Heart right ventricle (tissue), 16 donors: Measurements from ENCODE around the gene ABCB6. TPM values are rescaled to one million over a fixed set of nuclear protein-coding genes. Genes with fewer than 3 reads are reported as not detected.

Experiments
- ATAC-seq, 8 donors: fragments of 200-7000 bp; cut with Tn5 transposase; one replicate each; pipeline ENCODE4 v1.9.1; 2020; ENCODE audit warnings: mild to moderate bottlenecking in 8 of 8, moderate library complexity in 8 of 8, moderate number of reproducible peaks in 1 of 8
- DNase-seq, 2 donors: peaks; one replicate each; pipeline ENCODE4 v3.0.0-alpha.2; 2020
- H3K27ac ChIP-seq, 10 donors: fragments of 200-600 bp; sonication (generic) in 2 of 10; one replicate each; pipeline versions ENCODE4 v1.5.0 to v1.8.0; 2020 to 2022; ENCODE audit warnings: mild to moderate bottlenecking in 3 of 10
- H3K27me3 ChIP-seq, 7 donors: fragments of 200-600 bp; one replicate each; pipeline ENCODE4 v1.8.0; 2021 to 2022; ENCODE audit warnings: mild to moderate bottlenecking in 2 of 7
- H3K36me3 ChIP-seq, 9 donors: fragments of 200-600 bp; sonication (generic) in 1 of 9; one replicate each; pipeline versions ENCODE4 v1.5.0 to v1.8.0; 2020 to 2022; ENCODE audit warnings: mild to moderate bottlenecking in 2 of 9
- H3K4me1 ChIP-seq, 9 donors: fragments of 200-600 bp; sonication (generic) in 1 of 9; one replicate each; pipeline versions ENCODE4 v1.5.0 to v1.8.0; 2020 to 2022; ENCODE audit warnings: mild to moderate bottlenecking in 4 of 9
- H3K4me3 ChIP-seq, 10 donors: fragments of 200-600 bp; sonication (generic) in 2 of 10; one replicate each; pipeline versions ENCODE4 v1.5.0 to v1.8.0; 2020 to 2022; ENCODE audit warnings: mild to moderate bottlenecking in 7 of 10, moderate library complexity in 2 of 10
- H3K9me3 ChIP-seq, 11 donors: fragments of 200-600 bp in 10 of 11; sonication (generic) in 2 of 11; one replicate each; pipeline versions ENCODE4 v1.5.0 to v1.8.0; 2013 to 2022; ENCODE audit warnings: mild to moderate bottlenecking in 2 of 11, control low read depth in 1 of 11, moderate library complexity in 1 of 11
- CTCF ChIP-seq, 9 donors: fragments of 200-600 bp; sonication (generic) in 2 of 9; IDR thresholded peaks; one replicate each; pipeline versions ENCODE4 v1.5.0 to v1.8.0; 2021 to 2022; ENCODE audit warnings: antibody characterized with exemption in 9 of 9, mild to moderate bottlenecking in 5 of 9, moderate library complexity in 1 of 9
- whole genome bisulfite sequencing, 2 donors: extraction: QIAGEN DNeasy Blood & Tissue Kit; methylation state at CpG; one replicate each; pipeline ENCODE4 v1.1.7; 2013; ENCODE audit warnings: inconsistent platforms in 1 of 2; 5-methylcytosine and 5-hydroxymethylcytosine counted together
- intact Hi-C, 10 donors: fragments of 100-400 bp; cut with DNase I; formaldehyde crosslinking; loops; one replicate each; pipeline versions ENCODE4 v1.11.1 to v1.14.2; 2022
- polyA plus RNA-seq, 2 donors: library from polyadenylated mRNA; stranded (reverse); fragments of 200-250 nt; gene quantifications; one replicate each; pipeline ENCODE4 v1.2.3, GENCODE V29; 2013
- total RNA-seq, 10 donors: library from RNA; stranded (reverse); fragmentation: NEBNext Ultra II Directional in 3 of 10; extraction: Animal tissue kit (Norgen Biotek cat#: 25700) in 3 of 10; gene quantifications; one replicate each; pipeline versions ENCODE4 v1.2.1 to v1.2.4, GENCODE V29; 2021 to 2023
- donor health status: Arrhythmogenic right ventricular cardiomyopathy.
- donor health status: ischemic (EF 13 %, LVEDD 7.1; RV severe dilation, severe dysfunction).
- donor health status: healthy with polysubstance abuse.
- donor health status: DM: no; HTN: yes; CAD: no.
- donor health status: DM: no; HTN: no; CAD: no.
- donor health status: ischemic (EF 25% LVEDD 6.9; RV normal size, moderate dysfunction).
- donor health status: ischemic (EF 25% LVEDD 5.7; RV mildly dilated, moderate dysfunction).
- donor health status: healthy.
- donor health status: DM: yes; HTN: yes; CAD: no.
- donor health status: Ischemic cardiomyopathy.
- donor health status: ischemic (EF 35%, LVEDD 5.7; RV mildly dilated, moderate dysfunction).
- donor health status: nonischemic (EF 11% LVEDD 7.7; RV severe dilation, severe dysfunction).
- donor health status: DM: yes; HTN: yes; CAD: no.
- donor health status: PGD.
- donor health status: ischemic (EF 29% LVEDD 5.4; RV normal size, mild dysfunction).
- donor health status: nonischemic (EF 23%, LVEDD 6.1; RV moderate dilation, normal function).

ABCB6 gene
- total and polyA plus RNA-seq, 12 donors, result 9.8 to 34.0 (median 18.5) TPM

DNA sequence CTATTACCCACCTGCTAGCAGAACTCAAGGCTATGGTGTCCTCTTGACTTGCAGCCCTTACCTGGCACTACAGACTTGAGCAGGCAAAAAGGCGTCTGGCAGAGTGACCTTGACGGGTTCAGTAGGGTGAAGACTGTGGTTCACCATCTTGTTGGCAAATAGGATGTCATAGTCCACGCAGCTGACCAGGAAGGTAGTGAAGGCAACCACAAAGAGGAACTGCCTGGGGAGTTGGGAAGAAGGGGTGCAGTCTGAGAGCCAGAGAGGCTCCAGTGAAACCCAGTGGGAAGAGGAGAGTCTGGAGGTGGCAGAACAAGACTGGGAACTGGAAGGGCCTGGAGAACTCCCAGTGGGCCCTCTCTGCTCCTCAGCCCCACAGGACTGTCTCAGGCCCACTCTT, 6.6 kb upstream of the ABCB6 start:
- H3K27me3 ChIP-seq, result no peaks in the 10 kb centered on the region
- H3K4me3 ChIP-seq, result no peak overlapping the region
- H3K36me3 ChIP-seq, result peaks cover 2 to 74% (median 54%) of the 10 kb centered on the region in 9 donors
- peaks cover 8 to 40% (median 20%) of the 10 kb centered on the region in 9 donors for H3K4me1 ChIP-seq
- ATAC-seq (no peak), DNase-seq (no peak)
- intact Hi-C loops, result loop anchor here in 2 of 10 donors (5.0 to 10.0 kb wide), 2 partner anchors 69 to 72 kb away; no protein-coding TSS in a partner anchor
- no peak for TF ChIP-seq CTCF (IDR thresholded peaks at IDR 0.05)
- H3K9me3 ChIP-seq, result no peaks in the 10 kb centered on the region
- 81 to 89% methylated on average over 3 of the region's 3 CpGs for WGBS, 2 donors
- no peak overlapping the region for H3K27ac ChIP-seq

DNA sequence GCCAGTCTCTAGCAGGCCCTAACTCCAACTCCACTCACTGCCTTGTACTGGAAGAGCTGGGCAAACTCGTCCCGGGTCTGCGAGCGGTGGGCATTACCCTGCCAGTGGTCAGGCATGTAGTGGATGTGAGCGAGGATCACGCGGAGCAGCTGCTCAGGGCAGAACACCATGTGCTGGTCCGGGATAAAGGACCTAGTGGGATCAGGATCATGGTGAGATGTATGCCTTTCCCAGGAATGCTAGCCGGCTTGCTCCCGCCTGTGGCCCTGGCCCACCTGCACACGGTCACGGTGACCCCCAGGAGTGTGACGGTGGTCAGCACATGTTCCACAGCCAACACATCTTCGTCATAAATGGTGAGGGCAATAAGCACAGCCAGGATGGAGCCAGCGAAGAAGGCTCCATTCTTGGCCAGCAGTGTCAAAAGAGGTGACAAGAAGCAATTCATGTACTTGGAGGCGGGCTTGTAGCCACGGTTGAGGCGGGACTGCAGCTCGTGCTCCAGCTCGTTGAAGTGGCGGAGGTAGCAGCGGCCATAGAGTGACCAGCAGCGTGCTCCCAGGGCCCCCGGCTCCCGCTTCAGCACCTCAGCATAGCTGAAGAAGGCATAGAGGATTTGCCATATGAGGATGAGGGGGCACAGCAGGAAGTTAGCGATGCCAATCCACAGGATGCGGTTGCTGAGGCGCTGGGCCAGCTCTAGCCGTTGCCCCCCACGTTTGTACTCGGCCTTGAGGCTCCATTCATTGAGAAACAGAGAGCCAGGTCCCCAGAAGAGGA, 5.3 kb upstream of the ABCB6 start:
- peaks cover 2 to 83% (median 58%) of the 10 kb centered on the region in 9 donors for H3K36me3 ChIP-seq

DNA sequence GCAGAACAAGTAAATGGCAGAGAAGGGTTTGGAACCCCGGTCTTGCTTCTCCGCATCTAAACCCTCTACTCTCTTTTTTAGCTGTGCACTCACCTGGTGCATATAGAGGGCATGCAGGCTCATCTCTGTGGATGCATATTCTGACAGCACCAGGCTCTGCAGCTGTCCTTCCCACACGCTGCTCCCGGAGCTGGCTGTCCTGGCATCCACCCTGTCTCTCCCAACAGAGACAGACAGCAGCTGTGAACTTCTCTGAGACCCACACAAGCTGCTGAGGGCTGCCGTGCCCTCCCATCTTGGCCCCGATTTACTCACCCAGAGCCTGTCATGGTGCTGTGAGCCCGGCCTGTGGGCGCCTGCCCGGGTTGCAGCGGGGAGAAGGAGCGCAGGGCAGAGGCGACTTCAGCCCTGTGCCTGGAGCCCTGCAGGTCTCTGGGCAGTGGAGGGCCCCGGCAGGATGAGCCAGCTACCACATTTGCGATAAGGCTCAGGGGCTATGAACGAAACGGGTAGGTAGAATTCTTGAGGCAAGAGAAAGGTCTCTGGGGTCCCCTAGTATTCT, 3.3 kb upstream of the ABCB6 start:
- ATAC-seq (no peak), DNase-seq (no peak)
- H3K4me3 ChIP-seq, result no peak overlapping the region
- no peak overlapping the region for H3K27ac ChIP-seq
- no peaks in the 10 kb centered on the region for H3K9me3 ChIP-seq
- intact Hi-C loops, result loop anchor here in 1 of 10 donors (10.0 kb wide), 1 partner anchor 73 kb away; no protein-coding TSS in a partner anchor
- peaks cover 2 to 77% (median 58%) of the 10 kb centered on the region in 9 donors for H3K36me3 ChIP-seq
- no peaks in the 10 kb centered on the region for H3K27me3 ChIP-seq
- TF ChIP-seq CTCF (IDR thresholded peaks at IDR 0.05), result no peak
- 93 to 94% methylated on average over 16 of the region's 16 CpGs for WGBS, 2 donors
- H3K4me1 ChIP-seq, result peaks cover 12 to 48% (median 33%) of the 10 kb centered on the region in 9 donors

More for the DNA sequence above, 5.3 kb upstream of the ABCB6 start:
- WGBS, 2 donors, result 92 to 94% methylated on average over 31 of the region's 31 CpGs
- ATAC-seq (no peak), DNase-seq (no peak)
- H3K27ac ChIP-seq, result no peak overlapping the region
- intact Hi-C loops, result loop anchor here in 1 of 10 donors (10.0 kb wide), 1 partner anchor 71 kb away; no protein-coding TSS in a partner anchor
- no peaks in the 10 kb centered on the region for H3K27me3 ChIP-seq
- no peak overlapping the region for H3K4me3 ChIP-seq
- no peaks in the 10 kb centered on the region for H3K9me3 ChIP-seq
- TF ChIP-seq CTCF (IDR thresholded peaks at IDR 0.05), result no peak
- H3K4me1 ChIP-seq, result peaks cover 13 to 46% (median 29%) of the 10 kb centered on the region in 9 donors

DNA sequence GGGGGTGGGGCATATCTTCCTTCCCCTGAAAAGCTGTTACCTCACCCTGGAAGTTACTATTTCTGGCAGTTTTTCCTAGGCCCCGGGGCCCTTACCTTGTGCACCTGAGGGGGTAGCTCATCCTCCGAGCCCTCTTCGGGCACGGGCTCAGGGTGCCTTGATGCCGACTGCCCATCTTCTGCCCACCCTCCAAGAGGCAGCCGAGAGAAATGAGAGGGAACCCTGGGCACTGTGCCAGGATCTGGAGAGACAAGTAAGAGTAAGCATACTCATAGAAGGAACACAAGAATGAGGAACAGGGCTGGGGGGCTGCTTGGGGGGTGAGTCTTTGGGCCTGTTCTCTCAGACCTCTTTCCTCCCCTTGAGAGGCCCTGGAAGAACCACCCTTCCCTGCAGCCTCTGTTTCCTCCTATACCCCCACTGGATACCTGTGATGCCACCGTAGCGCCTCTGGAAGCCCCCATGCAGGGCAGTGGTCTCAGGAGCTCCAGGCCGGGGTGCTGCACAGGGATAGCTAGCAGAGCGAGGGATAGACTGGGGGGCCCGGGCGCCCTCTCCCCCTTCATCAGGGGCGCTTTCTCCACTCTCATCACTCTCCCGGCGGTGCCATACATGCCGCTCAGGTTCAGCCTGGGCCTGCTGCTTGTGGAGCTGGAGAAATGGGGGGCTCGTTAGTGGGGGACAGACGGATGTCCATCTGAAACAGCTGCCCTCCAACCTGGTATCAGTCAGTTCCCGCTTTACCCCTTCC, 2.1 kb upstream of the ABCB6 start:
- no peak overlapping the region for H3K27ac ChIP-seq
- intact Hi-C loops, result loop anchor here in 1 of 10 donors (10.0 kb wide), 1 partner anchor 74 kb away; no protein-coding TSS in a partner anchor
- no peak for DNase-seq
- no peak for ATAC-seq
- TF ChIP-seq CTCF (IDR thresholded peaks at IDR 0.05), result no peak
- peaks cover 2 to 72% (median 54%) of the 10 kb centered on the region in 9 donors for H3K36me3 ChIP-seq
- no peak overlapping the region for H3K4me3 ChIP-seq
- no peaks in the 10 kb centered on the region for H3K27me3 ChIP-seq
- H3K9me3 ChIP-seq, result no peaks in the 10 kb centered on the region
- peaks cover 12 to 45% (median 35%) of the 10 kb centered on the region in 9 donors for H3K4me1 ChIP-seq
- WGBS, 2 donors, result 87 to 90% methylated on average over 18 to 19 of the region's 19 CpGs
